AG08396 (cell line): ENCODE results near the gene OPN1SW.
A peak's percentile ranks its signal among the peaks of the same experiment; 100 is the strongest.

ENCODE experiments used
- DNase-seq: peaks from one replicate; pipeline ENCODE4 v3.0.0; 2012; ENCODE audit warnings: low spot score, mixed read lengths

Gene OPN1SW

DNA sequence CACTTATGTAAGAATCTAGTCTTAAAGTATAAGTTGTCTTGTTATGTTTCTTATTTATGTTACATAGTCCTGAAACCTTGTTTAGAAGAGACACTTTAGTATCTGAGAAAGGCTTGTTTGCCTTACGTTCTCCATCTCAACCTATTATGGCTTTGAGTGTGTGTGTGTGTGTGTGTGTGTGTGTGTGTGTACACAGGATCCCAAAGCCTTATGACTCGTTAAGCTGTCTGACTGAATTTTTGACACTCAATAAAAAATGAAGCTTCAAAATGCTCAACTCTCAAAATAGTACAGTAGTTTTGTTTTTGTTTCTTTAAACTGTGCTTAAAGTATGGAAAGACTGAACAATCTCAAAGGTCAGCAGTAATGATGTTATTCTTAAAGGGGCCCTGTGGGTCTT lies 18.4 kb downstream of the OPN1SW start:
- DNase-seq = no peak

DNA sequence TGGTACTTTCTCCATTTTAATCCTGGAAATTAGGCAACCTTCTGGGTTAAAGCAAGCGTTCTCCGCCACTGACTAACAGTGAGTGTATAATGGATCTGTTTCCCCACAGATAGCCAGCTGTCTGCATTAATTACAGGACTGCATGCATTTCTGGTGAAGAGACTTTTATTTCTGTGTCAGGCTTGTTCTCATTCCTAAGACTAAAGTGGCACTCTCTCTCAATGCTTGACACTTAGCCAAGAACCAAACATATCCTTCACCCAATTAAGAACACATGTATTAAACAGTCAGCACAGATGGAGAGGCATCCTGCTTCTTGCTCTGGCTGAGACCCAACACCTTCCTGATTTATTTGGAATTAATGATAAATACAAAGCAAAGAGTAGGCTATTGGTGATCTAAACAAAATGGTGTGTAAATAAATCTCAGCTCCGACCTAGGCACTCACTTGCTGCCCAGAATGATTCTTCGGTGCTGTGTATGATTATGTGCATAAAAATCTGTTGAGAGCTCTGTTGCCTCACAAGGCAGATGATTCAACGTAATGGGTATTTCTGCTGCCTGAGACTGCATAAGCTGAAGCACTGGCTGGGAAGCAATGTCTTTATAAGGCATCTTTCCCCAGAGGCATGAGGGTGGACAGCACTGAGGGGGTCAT lies 19.6 kb downstream of the OPN1SW start:
- DNase-seq = peak; percentile 66

DNA sequence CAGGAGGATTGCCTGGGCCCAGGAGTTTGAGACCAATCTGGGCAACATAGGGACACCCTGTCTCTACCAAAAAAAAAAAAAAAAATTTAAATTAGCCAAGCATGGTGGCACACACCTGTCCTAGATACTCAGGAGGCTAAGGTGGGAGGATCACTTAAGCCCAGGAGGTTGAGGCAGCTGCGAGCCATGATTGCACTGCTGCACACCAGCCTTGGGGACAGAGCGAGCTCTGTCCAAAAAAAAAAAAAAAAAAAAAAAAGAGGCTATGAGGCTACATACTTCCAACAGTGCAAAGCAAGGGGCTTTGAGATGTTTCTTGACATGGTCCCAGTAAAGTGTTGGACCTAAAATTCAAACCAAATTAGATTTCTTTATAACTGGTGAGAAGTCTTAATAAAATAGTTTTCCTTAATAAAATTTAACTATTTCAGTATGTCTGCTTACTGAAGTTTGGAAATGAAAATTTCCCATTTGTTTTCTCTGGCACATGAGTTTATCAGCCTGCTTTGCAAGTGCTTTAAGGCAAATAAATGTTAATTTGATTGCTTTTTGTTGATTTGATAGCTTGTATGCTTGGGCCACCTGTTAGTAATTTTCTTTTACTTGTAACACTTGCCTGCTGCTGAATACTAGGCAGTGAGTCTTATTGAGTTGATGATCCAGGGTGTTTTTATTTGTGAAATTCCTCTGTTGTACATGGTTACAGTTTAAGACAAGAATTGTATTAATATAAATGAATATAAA lies 20.3 kb downstream of the OPN1SW start:
- no peak for DNase-seq

DNA sequence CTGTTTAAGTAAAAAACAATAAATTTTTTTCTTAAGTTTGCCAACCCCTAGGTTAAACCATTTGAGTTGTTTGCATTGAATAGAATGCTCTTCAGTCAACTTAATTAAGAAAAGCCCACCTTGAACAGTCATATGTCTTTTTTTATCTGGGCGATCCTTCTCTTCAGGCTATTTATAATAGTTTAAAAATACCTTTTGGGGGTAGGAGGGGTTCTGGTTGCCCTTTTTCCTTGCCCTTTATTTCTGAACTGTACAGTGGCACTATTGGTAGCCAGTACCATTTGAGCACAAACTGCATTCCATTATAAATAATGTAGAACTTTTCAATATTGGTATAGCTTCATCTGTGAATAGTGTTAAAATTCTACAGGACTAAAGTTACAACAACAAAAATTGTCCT lies 23.3 kb downstream of the OPN1SW start:
- no peak for DNase-seq

DNA sequence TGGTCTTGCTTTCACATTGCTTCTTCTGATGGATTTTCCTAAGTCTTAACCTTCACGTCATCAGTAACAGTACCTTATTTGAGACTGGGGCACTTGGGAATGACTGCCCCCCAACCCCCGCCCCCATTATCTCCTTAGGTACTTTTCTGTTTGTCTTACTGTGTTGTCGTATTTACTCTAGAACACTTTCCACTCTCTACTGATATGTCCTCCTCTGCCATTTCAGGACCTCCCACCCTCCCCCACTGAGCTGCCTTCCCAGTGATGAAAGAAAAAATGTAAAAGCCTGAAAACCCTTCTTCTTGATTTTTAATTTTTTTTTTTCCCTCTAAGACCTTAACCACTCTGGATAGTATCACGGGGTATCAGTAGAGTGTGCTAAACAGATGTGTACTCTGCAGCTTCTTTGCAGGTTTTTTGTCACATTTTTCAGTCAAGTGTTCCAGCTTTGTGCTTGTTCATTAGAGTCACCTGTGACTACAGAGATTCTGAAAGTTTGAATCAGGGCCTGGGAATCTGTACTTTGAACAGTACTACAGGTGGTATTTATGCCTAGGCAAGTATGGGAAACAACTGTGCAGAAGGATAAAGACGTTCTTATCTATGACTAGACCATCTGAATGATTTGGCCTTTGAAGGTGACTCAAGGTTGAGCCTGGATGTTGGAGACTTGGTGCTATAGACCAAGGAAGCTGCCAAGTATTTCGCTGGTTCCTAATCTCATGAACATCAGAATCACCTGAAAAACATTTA lies 28.1 kb downstream of the OPN1SW start:
- DNase-seq = no peak

DNA sequence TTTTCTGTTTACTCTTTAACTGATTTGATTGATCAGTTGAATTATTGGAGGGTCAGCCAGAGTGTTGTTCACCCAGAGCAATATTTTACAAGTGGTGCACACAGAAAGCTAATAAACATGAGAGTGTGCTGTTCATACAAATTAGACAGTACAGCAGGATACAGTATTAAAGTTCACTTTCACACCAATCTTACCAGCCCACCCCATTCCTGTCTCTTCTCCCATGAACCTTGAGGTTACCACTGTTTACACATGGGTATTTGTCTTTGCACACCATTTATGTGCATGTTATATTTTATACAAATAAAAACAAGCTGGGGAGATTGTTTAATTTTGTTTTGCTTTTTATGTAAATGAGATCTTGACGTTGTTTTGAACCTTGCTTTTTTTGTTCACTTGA lies 29.9 kb downstream of the OPN1SW start:
- no peak for DNase-seq

DNA sequence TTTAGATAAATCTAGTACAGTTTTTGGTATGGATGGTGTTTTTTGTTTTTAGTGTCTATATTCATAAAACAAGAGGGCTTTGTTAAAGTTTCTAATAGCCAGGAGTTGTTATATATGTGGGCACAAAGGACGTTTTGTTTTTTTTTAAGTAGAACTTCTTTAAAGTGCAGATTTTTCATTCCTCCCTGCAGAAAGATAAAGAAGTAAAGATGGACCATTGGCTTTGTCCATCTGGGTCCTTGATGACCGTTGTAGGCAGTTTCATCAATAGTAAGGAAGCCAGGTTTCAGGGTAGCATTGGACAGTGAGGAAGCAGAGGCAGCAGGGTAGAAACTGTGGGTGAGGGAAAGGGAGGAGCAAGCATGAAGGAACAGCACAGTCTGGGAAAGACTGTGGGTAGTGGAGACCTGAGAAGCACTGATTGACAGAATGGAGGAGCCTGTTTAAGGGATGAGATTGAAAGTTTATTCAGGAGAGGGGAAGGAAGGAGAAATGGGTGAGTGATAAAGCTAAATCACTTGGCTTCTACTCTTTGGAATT lies 31.2 kb downstream of the OPN1SW start:
- no peak for DNase-seq

DNA sequence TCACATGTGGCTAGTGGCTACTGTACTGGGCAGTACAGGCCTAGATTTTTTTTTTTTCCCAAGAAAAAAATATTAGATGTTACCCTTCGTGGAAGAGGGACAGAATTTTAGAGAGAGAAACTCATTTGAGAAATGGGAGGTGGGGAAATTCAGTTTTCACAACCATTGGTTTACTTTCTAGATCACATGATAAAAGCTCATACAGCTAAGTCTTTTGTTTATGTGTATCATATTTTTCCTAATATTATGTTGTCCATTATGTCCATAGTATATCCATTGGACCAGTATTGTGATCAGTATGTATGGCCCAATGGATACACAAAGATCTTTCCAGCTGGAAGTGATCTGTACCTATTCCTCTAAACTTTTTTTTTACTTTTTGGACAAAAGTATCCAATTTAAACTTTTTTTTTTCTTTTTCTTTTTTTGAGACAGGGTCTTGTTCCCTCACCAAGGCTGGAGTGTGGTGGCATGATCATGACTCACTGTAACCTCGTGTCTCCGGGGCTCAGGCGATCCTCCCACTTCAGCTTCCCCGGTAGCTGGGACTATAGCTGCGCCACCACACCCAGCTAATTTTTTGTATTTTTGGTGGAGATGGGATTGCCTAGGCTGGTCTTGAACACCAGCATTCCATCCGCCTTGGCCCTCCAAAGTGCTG lies 32.4 kb downstream of the OPN1SW start:
- DNase-seq = no peak

DNA sequence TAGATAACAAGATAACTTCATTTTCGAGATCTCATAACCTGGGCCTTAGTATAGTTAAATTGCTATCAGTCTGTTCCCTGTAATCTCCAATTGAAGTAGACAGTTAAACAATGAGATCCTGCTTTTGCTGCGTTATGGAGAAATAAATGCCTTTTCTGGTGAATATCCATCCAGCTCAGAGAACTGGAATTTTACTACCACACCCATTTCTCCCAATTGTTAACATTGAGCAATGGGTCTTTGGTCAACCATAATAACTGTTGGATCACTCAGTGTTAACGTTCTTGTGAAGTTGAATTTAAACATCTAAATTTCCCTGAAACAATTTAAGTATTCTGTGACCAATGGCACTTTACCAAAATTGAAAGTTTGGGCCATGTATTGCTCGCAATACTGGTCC lies 33.4 kb downstream of the OPN1SW start:
- DNase-seq = peak; percentile 63

DNA sequence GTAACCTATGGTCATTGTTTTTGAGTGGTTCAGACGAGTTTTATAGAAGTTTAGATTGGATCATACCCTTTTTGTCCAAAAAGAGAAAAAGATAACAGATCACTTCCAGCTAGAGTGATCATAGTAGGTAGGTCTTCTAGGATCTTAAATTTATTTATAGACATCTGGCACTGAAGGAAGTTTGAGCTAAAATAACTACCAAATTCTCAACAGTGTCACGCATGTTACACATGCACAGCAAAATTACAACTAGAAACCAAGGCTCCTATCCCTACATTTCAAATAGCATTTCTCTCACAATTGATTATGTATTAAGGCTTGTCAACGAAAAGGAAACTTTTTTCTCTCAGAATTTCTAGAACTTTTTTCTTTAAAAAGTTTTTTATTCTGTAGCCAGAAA lies 34.1 kb downstream of the OPN1SW start:
- no peak for DNase-seq

DNA sequence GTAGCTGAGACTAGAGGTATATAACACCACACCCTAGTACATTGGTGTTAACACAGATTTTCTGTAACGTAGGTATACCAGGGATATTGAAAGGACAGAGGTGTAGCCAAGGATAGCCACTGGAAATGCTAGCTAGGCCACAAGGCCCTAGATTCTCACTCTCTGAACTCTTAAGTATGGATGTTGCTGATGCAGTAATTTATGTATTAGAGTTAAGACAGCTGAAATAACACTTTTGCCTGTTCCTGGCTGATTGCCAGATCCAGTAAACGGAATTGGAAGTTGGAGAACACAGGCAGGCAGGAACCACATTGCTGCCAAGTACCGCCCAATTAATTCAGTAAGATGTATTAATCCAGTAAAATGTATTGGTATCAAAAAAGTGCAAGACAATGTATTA lies 34.6 kb downstream of the OPN1SW start:
- no peak for DNase-seq

DNA sequence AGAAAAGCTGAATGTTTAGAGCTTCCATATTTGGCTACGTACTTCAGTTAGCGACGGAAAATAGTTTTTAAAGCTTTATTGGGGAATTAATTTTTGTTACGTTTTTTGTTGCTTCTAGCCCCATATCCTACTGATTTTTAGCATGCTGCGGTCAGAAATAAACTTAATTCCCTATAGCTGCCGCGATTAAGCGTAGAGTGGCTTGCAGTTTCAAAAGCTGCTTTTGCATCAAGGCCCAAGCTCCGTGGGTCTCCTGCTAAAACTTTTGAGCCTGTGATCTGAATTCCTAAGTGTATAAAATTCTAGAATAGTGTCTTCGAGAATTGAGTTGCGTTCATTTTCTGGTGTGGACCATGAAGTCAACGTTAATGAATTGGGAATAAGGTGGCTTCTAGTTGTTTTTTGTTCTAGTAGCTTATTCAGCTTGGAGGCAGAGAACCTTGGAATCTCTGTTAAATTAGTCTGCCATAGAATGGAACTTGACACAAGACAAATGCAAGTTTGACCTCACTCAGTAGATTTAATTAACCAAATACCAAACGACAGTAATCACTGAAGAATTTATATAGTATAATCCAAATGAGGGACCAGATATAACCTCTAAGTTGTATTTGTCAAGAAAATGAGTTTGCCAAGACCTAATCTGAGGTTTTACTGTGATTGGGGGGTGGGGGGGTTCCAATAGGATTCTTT lies 35.5 kb downstream of the OPN1SW start:
- no peak for DNase-seq

DNA sequence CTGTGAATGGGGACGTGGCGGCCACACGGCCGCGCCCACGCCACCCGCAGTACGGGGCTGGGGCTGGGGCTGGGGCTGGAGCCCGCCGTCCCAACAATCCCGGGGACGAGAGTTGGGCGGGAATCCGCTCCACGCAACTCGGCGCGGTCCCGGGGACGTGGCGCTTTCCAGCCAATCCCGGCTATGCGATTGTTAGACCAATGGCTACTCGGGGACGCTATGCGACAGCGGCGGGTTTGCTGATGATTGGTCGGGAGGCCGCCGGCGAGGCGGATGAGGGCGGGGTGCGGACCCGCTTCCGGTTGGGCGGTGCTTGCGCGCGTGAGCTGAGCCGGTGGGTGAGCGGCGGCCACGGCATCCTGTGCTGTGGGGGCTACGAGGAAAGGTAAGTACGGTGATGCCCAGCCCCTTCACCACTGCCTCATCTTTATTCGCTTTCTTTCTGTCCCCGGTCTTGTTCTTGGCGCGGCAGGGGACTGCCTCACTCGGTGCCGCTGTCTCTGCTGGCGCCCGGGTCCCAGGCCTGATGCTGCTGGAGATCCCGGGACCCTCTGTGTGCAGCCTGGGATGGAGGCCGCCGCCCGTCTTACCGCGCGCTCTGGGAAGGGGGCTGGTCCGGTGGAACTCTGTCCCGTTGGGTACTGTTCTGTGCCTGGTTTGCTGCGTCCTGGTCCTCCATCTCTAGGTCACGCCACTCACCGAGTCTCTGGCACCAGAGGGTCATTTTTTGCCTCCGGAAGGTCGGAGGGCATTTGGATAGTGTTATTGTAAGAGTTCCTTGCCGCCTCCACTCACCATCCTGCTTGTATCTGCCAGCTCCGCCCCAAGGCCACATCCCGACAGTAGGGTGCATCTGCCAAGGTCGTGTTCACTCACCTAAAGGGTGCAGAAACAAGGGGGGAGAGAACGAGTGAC lies 36.3 kb downstream of the OPN1SW start, which contains the start of gene CALU:
CALU (plus strand) TSS at position 312 of the 915 bp plus-strand sequence. CDS start 9,225 bp downstream, outside the sequence.
- DNase-seq = peak; percentile 99

DNA sequence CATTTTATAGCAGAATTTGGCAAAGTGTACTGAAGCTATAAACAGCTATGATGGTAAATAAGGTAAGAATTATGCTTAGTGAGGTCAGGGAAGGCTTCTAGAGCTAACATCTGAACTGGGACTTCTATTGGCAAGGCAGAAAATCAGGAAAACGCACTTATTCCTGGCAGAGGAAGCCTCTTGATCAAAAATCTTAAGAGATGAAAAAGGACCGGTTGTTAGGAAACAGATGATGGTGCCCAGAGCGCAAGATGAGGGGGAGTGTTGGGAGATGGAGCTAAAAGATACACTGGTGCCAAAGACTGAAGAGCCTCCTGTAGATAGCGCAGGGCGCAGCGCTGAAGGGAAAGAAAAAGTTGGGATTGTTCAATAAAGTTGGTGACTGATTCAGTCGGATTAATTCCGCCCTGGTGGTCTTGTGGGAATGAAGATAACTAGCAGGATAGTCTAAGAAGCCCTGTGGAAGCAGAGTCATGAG lies 37.0 kb downstream of the OPN1SW start:
- no peak for DNase-seq

DNA sequence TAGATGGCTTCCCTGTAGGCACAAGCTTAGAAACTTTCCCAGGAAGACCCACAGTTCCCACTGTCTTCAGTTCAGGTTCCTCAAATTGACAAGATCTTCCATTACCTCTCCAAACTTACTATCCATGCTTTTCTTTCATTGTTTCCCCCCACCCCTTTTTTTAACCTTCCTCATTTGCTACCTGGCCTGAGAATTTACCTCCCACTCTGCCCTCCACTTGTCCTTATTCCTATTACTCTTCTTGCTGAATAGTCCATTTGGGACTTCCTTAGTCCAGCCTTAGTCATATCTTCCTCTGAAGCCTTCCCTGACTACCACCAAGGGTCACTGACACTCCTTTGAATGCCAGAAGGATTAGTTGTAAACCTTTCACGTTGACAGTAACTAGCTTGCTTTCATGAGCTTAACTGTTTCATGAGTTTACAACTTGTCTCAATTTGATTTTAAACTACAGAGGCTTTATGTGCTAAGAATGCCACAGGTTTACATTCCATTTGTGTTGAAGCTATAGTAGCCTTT lies 37.7 kb downstream of the OPN1SW start:
- DNase-seq = peak; percentile 73

DNA sequence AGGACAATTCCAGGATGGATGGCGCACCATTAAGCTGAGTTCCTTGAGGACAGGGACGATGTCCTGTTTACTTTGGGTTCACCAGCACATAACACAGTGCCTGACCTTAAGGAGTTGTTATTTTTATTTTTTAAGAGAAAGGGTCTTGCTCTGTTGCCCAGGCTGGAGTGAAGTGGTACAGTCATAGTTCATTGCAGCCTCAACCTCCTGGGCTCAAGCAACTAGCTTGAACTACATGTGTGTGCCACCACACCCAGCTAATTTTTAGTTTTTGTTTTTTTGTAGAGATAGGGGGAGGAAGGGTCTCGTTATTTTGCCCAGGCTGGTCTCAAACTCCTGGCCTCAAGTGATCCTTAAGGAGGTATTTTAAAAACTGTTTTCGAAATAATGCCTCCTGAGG lies 38.2 kb downstream of the OPN1SW start:
- no peak for DNase-seq

DNA sequence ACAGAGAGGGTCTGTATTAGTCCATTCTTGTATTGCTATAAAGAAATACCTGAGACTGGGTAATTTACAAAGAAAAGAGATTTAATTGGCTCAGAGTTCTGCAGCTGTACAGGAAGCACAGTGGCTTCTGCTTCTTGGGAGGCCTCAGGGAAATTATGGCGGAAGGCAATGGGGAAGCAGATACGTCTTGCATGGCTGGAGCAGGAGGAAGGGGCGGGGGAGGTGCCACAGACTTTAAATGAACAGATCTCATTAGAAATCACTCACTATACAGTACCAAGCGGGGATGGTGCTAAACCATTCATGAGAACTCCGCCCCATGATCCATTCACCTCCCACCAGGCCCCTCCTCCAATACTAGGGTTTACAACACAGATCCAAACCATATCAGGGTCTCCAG lies 40.2 kb downstream of the OPN1SW start:
- DNase-seq = no peak

DNA sequence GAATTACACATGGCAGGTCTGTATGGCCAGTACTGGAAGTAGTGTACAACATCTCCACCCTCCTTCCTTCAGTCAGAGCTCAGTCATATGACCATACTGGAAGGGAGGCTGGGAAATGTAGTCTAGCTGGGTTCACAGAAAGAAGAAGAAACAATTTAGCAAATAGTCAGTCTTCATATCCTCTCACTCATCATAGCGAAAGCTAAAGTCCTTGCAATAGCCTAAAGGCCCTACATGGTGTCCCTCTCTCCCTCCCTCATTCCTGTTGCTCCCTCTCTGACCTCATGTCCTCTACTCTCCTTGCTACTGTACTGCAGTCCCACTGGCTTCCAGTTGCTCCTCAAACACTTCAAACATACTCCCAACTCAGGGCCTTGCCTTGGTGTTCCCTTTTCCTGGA lies 40.7 kb downstream of the OPN1SW start:
- no peak for DNase-seq

DNA sequence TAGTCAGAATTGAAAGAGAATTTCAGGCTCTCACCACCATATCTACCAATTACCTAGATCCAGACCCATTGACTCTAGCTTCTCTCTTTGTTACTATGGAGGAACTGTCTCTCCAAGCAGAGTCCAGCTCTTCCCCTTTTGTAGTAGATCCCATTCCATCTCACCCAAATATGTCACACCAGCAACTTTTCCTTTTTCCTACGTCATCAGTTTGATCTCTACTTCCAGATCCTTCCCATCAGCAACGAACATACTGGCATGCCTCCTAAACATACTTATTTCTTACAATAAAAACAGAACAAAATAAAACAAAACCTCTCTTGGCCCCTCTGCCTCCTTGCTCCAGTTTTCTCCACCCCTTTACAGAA lies 42.3 kb downstream of the OPN1SW start:
- DNase-seq = no peak
